ENCODE data around the gene USP30. TPM values are rescaled to one million over a fixed set of nuclear protein-coding genes. Genes with fewer than 3 reads are reported as not detected.

USP30 gene
- total RNA-seq, 1 donor from 2014 or later: 17.6 TPM

GRCh38 chr12:109131154-109132050, 79.0 kb downstream of the USP30 start:
- H3K36me3 Mint-ChIP-seq: no peaks in the 10 kb centered on the region
- no peak overlapping the region for H3K4me3 Mint-ChIP-seq
- DNase-seq (ENCODE audit: low spot score): peak; percentile 15
- H3K27me3 Mint-ChIP-seq (ENCODE audit: insufficient read depth, low read depth): peaks cover 5% of the 10 kb centered on the region
- Histone ChIP-seq H3K27me3 (no peaks in the 10 kb centered on the region), H3K4me1 (peaks cover 6% of the 10 kb centered on the region), H3K9me3 (ENCODE audit: low read depth) (no peaks in the 10 kb centered on the region), H2AFZ (replicated peaks) (no peak overlapping the region), H3K36me3 (no peaks in the 10 kb centered on the region), H3K9ac (no peak overlapping the region), H3K4me2 (no peak overlapping the region), H3K79me2 (ENCODE audit: low read depth) (no peaks in the 10 kb centered on the region), H3K4me3 (no peak overlapping the region), H3K27ac (no peak overlapping the region), H4K20me1 (ENCODE audit: low read depth) (no peaks in the 10 kb centered on the region), H3F3A (ENCODE audit: low read depth) (no peaks in the 10 kb centered on the region)
- H3K4me1 Mint-ChIP-seq: peaks cover 3% of the 10 kb centered on the region
- no peak overlapping the region for H3K27ac Mint-ChIP-seq
- peaks cover 12% of the 10 kb centered on the region for H3K9me3 Mint-ChIP-seq
- TF ChIP-seq CTCF (IDR thresholded peaks at IDR 0.05) (no peak), EZH2phosphoT487 (IDR thresholded peaks at IDR 0.05) (no peak), EZH2 (IDR thresholded peaks at IDR 0.05) (no peak)

GRCh38 chr12:109134186-109134917, 82.0 kb downstream of the USP30 start:
- Mint-ChIP-seq H3K36me3 (no peaks in the 10 kb centered on the region), H3K27me3 (ENCODE audit: insufficient read depth, low read depth) (peaks cover 5% of the 10 kb centered on the region), H3K9me3 (peaks cover 18% of the 10 kb centered on the region), H3K4me1 (peaks cover 3% of the 10 kb centered on the region), H3K4me3 (no peak overlapping the region), H3K27ac (no peak overlapping the region)
- Histone ChIP-seq H3K4me3 (no peak overlapping the region), H3F3A (ENCODE audit: low read depth) (no peaks in the 10 kb centered on the region), H3K36me3 (no peaks in the 10 kb centered on the region), H3K9ac (no peak overlapping the region), H3K79me2 (ENCODE audit: low read depth) (no peaks in the 10 kb centered on the region), H3K4me2 (no peak overlapping the region), H3K27ac (no peak overlapping the region), H2AFZ (replicated peaks) (no peak overlapping the region), H3K4me1 (peaks cover 6% of the 10 kb centered on the region), H3K9me3 (ENCODE audit: low read depth) (no peaks in the 10 kb centered on the region), H3K27me3 (no peaks in the 10 kb centered on the region), H4K20me1 (ENCODE audit: low read depth) (no peaks in the 10 kb centered on the region)
- peak; percentile 63 for DNase-seq (ENCODE audit: low spot score)
- TF ChIP-seq CTCF (IDR thresholded peaks at IDR 0.05) (peak; percentile 72), EZH2 (IDR thresholded peaks at IDR 0.05) (no peak), EZH2phosphoT487 (IDR thresholded peaks at IDR 0.05) (no peak)

GRCh38 chr12:109137055-109137454, 84.7 kb downstream of the USP30 start:
- Mint-ChIP-seq H3K4me3 (no peak overlapping the region), H3K4me1 (peaks cover 4% of the 10 kb centered on the region), H3K36me3 (peaks cover 3% of the 10 kb centered on the region), H3K27ac (no peak overlapping the region), H3K27me3 (ENCODE audit: insufficient read depth, low read depth) (peaks cover 3% of the 10 kb centered on the region), H3K9me3 (peaks cover 18% of the 10 kb centered on the region)
- no peaks in the 10 kb centered on the region for H3K27me3 ChIP-seq
- no peaks in the 10 kb centered on the region for H3K9me3 ChIP-seq (ENCODE audit: low read depth)
- H3K4me3 ChIP-seq: no peak overlapping the region
- H4K20me1 ChIP-seq (ENCODE audit: low read depth): no peaks in the 10 kb centered on the region
- H3K4me1 ChIP-seq: no peaks in the 10 kb centered on the region
- no peak overlapping the region for H3K4me2 ChIP-seq
- no peak overlapping the region for H3K27ac ChIP-seq
- H3K79me2 ChIP-seq (ENCODE audit: low read depth): no peaks in the 10 kb centered on the region
- no peaks in the 10 kb centered on the region for H3K36me3 ChIP-seq
- H2AFZ ChIP-seq (replicated peaks): no peak overlapping the region
- no peak overlapping the region for H3K9ac ChIP-seq
- H3F3A ChIP-seq (ENCODE audit: low read depth): no peaks in the 10 kb centered on the region
- TF ChIP-seq EZH2phosphoT487 (IDR thresholded peaks at IDR 0.05) (no peak), CTCF (IDR thresholded peaks at IDR 0.05) (no peak), EZH2 (IDR thresholded peaks at IDR 0.05) (no peak)
- DNase-seq (ENCODE audit: low spot score): no peak

Small RNAs within 50 kb of the gene (small RNA-seq; reads per million reads assigned to genes)
- not detected for gene AC190387.1
- gene RNA5SP372: not detected

Other genes starting within 250 kb of the USP30 start
- 8.4 and 10.2 TPM in 2 replicates for gene SSH1, start 195.0 kb upstream of the USP30 start, total RNA-seq (ENCODE audit: low replicate concordance)
- not detected in 2 replicates for gene DAO, start 172.5 kb upstream of the USP30 start, total RNA-seq (ENCODE audit: low replicate concordance)
- gene SVOP, start 31.5 kb upstream of the USP30 start, total RNA-seq (ENCODE audit: low replicate concordance): 0.12 TPM in 1 of 2 replicates, not detected in the other
- 18.5 TPM in 2 replicates for gene ALKBH2, start 40.9 kb downstream of the USP30 start, total RNA-seq (ENCODE audit: low replicate concordance)
- gene UNG, start 45.0 kb downstream of the USP30 start, total RNA-seq (ENCODE audit: low replicate concordance): 71.0 and 132 TPM in 2 replicates
- 2.4 and 5.0 TPM in 2 replicates for gene ACACB, start 64.0 kb downstream of the USP30 start, total RNA-seq (ENCODE audit: low replicate concordance)

All from neural progenitor cell (in vitro differentiated cells).